Lower leg skin (tissue), 3 donors: Measurements from ENCODE around the gene EFL1.
"Not testable (repeated sequence)": the region's sequence is repeated elsewhere in the genome, so short reads cannot be mapped to it uniquely, and the experiment has no call there.

ENCODE experiments used
- CTCF ChIP-seq, 3 donors: fragments of 450-650 bp; IDR thresholded peaks; one replicate each; pipeline ENCODE4 v1.5.1; 2016; ENCODE audit warnings: antibody characterized with exemption in 3 of 3, mild to moderate bottlenecking in 3 of 3, moderate library complexity in 2 of 3
- POLR2A ChIP-seq, 2 donors: fragments of 450-650 bp; IDR thresholded peaks; one replicate each; pipeline ENCODE4 v1.6.1; 2016 to 2017; ENCODE audit warnings: antibody characterized with exemption in 2 of 2, mild to moderate bottlenecking in 1 of 2, moderate library complexity in 1 of 2

GRCh38 chr15:82212201-82212600 is 50.3 kb downstream of the EFL1 start:
- TF ChIP-seq CTCF, POLR2A (IDR thresholded peaks at IDR 0.05): not testable (repeated sequence)
